Measurements from ENCODE around the gene ABLIM2. TPM values are rescaled to one million over a fixed set of nuclear protein-coding genes. Genes with fewer than 3 reads are reported as not detected.

ABLIM2 gene
- total and polyA plus RNA-seq, 2 of the 8 experiments (the other 6 are each of a cell fraction or from before 2014, with no cell fraction given), result 2.8 to 3.0 TPM

- H3K4me1 ChIP-seq (replicated peaks in 1 of 4; ENCODE audit: control insufficient read depth in 3 of 4, insufficient read depth in 4 of 4, low read length in 3 of 4), result peaks cover 0 to 7% (median 1%) of the 10 kb centered on the region in 4 experiments; a peak in 4 of 7 replicates
- H2BK120ac ChIP-seq (replicated peaks; ENCODE audit: low read depth, low read length), result no peak overlapping the region
- no peak overlapping the region for H2BK5ac ChIP-seq (ENCODE audit: low read depth, low read length)
- DNase-seq (ENCODE audit: low read depth in 1 of 2, low spot score in 2 of 2) (no peak), FAIRE-seq (no peak)
- no peaks in the 10 kb centered on the region for H3K27me3 ChIP-seq (replicated peaks in 1 of 4; ENCODE audit: control insufficient read depth in 3 of 4, extremely low read depth in 1 of 4, insufficient read depth in 3 of 4, low read length in 3 of 4)
- no peaks in the 10 kb centered on the region for H3K23me2 ChIP-seq (ENCODE audit: low read depth, low read length)
- no peaks in the 10 kb centered on the region for H3K79me1 ChIP-seq (ENCODE audit: low read depth, low read length)
- no peak overlapping the region for H4K5ac ChIP-seq (ENCODE audit: insufficient read length, low read depth, low read length)
- H3K36me3 ChIP-seq (ENCODE audit: control insufficient read depth in 2 of 4, insufficient read depth in 4 of 4, low read length in 3 of 4), result no peaks in the 10 kb centered on the region
- no peak overlapping the region for H3K18ac ChIP-seq (ENCODE audit: extremely low read depth, low read length)
- 83% methylated on average over 10 of the region's 11 CpGs; no CpG with 5 or more reads in 1 of the 2 experiments for WGBS, 2 experiments (ENCODE audit: extremely low coverage in 1 of 2, insufficient coverage in 1 of 2, insufficient read length in 1 of 2, insufficient replicate concordance in 2 of 2, low coverage in 1 of 2, low lambda C conversion rate in 2 of 2, missing lambda C conversion rate in 1 of 2)
- H2AFZ ChIP-seq (ENCODE audit: low read length), result no peak overlapping the region
- no peak overlapping the region for H3K9ac ChIP-seq (replicated peaks in 1 of 4; ENCODE audit: extremely low read depth in 1 of 4, low read depth in 3 of 4, low read length in 3 of 4)
- H2AK5ac ChIP-seq (ENCODE audit: low read depth, low read length), result no peak overlapping the region
- no peak overlapping the region for H3K23ac ChIP-seq (ENCODE audit: insufficient read length)
- H3K4ac ChIP-seq (replicated peaks; ENCODE audit: insufficient read length, low read depth, low read length), result no peak overlapping the region
- no peak overlapping the region for H3K14ac ChIP-seq (ENCODE audit: insufficient read length)
- no peak overlapping the region for H2BK12ac ChIP-seq (ENCODE audit: low read depth, low read length)
- no peaks in the 10 kb centered on the region for H3K9me3 ChIP-seq (ENCODE audit: insufficient read depth in 2 of 2, low read depth in 1 of 2, low read length in 1 of 2)
- H4K91ac ChIP-seq (replicated peaks; ENCODE audit: insufficient read length, low read length), result no peak overlapping the region
- H3K56ac ChIP-seq (replicated peaks; ENCODE audit: insufficient read length, low read depth, low read length), result no peak overlapping the region
- H2BK20ac ChIP-seq (ENCODE audit: low read length), result no peak overlapping the region
- no peaks in the 10 kb centered on the region for H4K20me1 ChIP-seq (replicated peaks in 1 of 2; ENCODE audit: control insufficient read depth in 1 of 2, insufficient read depth in 2 of 2, low read length in 2 of 2)
- no peak overlapping the region for H2BK15ac ChIP-seq (ENCODE audit: low read length)
- no peak overlapping the region for H3K4me3 ChIP-seq (ENCODE audit: extremely low read depth in 1 of 4, insufficient read depth in 2 of 4, low read depth in 3 of 4, low read length in 4 of 4)
- H4K8ac ChIP-seq (ENCODE audit: extremely low read depth, insufficient read depth, low read length), result no peak overlapping the region
- H3K27ac ChIP-seq (ENCODE audit: low read depth, low read length), result no peak overlapping the region
- H3K79me2 ChIP-seq (ENCODE audit: control insufficient read depth in 1 of 2, insufficient read depth in 2 of 2, low read length in 2 of 2), result no peaks in the 10 kb centered on the region
- H3K4me2 ChIP-seq (ENCODE audit: insufficient read depth in 1 of 2, low read depth in 2 of 2, low read length in 2 of 2), result no peak overlapping the region
- ChIA-PET CTCF (ENCODE audit: partially characterized antibody) (interaction anchor here (0.9 to 1.3 kb wide), 3 partner anchors 8 to 38 kb away, joined by 3 to 4 read pairs (median 4); no protein-coding TSS in a partner anchor), POLR2A (ENCODE audit: partially characterized antibody) (no interaction called here)
- no peak for TF ChIP-seq FOSL1 (IDR thresholded peaks at IDR 0.05; ENCODE audit: insufficient read depth, low read depth, low read length)
- no peak for TF ChIP-seq PHF8 (conservative IDR thresholded peaks at IDR 0.05; ENCODE audit: low read depth, low read length)
- TF ChIP-seq JUN (IDR thresholded peaks at IDR 0.05; ENCODE audit: low read depth, low read length), result no peak
- no peak for TF ChIP-seq CHD2 (IDR thresholded peaks at IDR 0.05; ENCODE audit: low read length)
- no peak for TF ChIP-seq YY1 (IDR thresholded peaks at IDR 0.05; ENCODE audit: low read depth, low read length)
- no peak for TF ChIP-seq SIN3A (conservative IDR thresholded peaks at IDR 0.05 in 1 of 2, IDR thresholded peaks at IDR 0.05 in 1 of 2; ENCODE audit: low read depth in 1 of 2, low read length in 2 of 2)
- TF ChIP-seq MAX (IDR thresholded peaks at IDR 0.05), result no peak
- no peak for TF ChIP-seq BCL11A (IDR thresholded peaks at IDR 0.05; ENCODE audit: low read depth in 2 of 2, low read length in 2 of 2)
- no peak for TF ChIP-seq ATF3 (IDR thresholded peaks at IDR 0.05; ENCODE audit: insufficient read depth, low read depth, low read length)
- no peak for TF ChIP-seq ZNF274 (IDR thresholded peaks at IDR 0.05; ENCODE audit: borderline replicate concordance, extremely low read depth, low read length)
- no peak for TF ChIP-seq EP300 (IDR thresholded peaks at IDR 0.05; ENCODE audit: borderline replicate concordance in 1 of 2, low read depth in 2 of 2, low read length in 2 of 2)
Observed at GRCh38 chr4:8041868-8042267, 116.7 kb downstream of the ABLIM2 start.

Measured in H1 (cell line).